K562 (cell line): Measurements from ENCODE around the gene ZNF740. TPM values are rescaled to one million over a fixed set of nuclear protein-coding genes. Genes with fewer than 3 reads are reported as not detected.

Source experiments
- ATAC-seq: fragments of 200-7000 bp; cut with Tn5 transposase; 3 replicates; pipeline ENCODE4 v1.9.1; 2020; ENCODE audit warnings: moderate library complexity
- BruUV-seq: library from RNA; stranded (reverse); fragments of 400-500 nt; replicated peaks from 2 replicates; lab custom pipeline; 2021; lab: Mats Ljungman, UMichigan
- CTCF ChIA-PET: fragments of 300-600 bp; formaldehyde crosslinking; extraction: SDS; loops from one replicate; lab custom pipeline; 2021; ENCODE audit warnings: low intra/inter-chr PET ratio; lab: Yijun Ruan, JAX
- POLR2A ChIA-PET: fragments of 300-600, 350-650 bp; sonication (Branson Sonifier 250); formaldehyde crosslinking; extraction: SDS; loops from one replicate; lab custom pipeline; 2021; ENCODE audit warnings: antibody characterized with exemption, inconsistent platforms; lab: Yijun Ruan, JAX
- DNase-seq, 4 experiments: peaks; one replicate each; pipeline versions ENCODE4 v3.0.0 to v3.0.0-alpha.2; 2011 to 2018; ENCODE audit warnings: low spot score in 3 of 4, mixed read lengths in 3 of 4; ENCODE audit errors: extremely low read depth in 1 of 4
- FAIRE-seq: peaks from 2 replicates; lab custom pipeline; 2011; peaks lifted over from hg19 to GRCh38; lab: Jason Lieb, UNC
- H2AFZ ChIP-seq: 2 replicates; pipeline ENCODE4 v1.6.0; 2011; ENCODE audit warnings: low read depth, low read length, control low read depth, inconsistent platforms
- H3K27ac ChIP-seq: fragments of 200-600 bp; 3 replicates; pipeline ENCODE4 v1.8.0; 2011; ENCODE audit warnings: low read depth, mild to moderate bottlenecking, control low read depth, inconsistent platforms, low read length, moderate library complexity, mixed read lengths; ENCODE audit errors: extremely low read depth
- H3K27me3 ChIP-seq, 2 experiments: fragments of 300-600 bp in 1 of 2; 2 replicates in 1 of 2; 3 replicates in 1 of 2; pipeline versions ENCODE4 v1.6.0 to v1.8.0; 2011; ENCODE audit warnings: inconsistent platforms in 2 of 2, low read length in 2 of 2, mild to moderate bottlenecking in 1 of 2, mixed read lengths in 1 of 2, moderate library complexity in 1 of 2; ENCODE audit not compliant: control insufficient read depth in 2 of 2, insufficient read depth in 2 of 2
- H3K36me3 ChIP-seq: fragments of 300-600 bp; 3 replicates; pipeline ENCODE4 v1.8.0; 2011; ENCODE audit warnings: mild to moderate bottlenecking, low read length, inconsistent platforms; ENCODE audit not compliant: control insufficient read depth, insufficient read depth
- H3K4me1 ChIP-seq, 2 experiments: fragments of 200-600 bp in 1 of 2; replicated peaks in 1 of 2; 2 replicates in 1 of 2; 3 replicates in 1 of 2; pipeline versions ENCODE4 v1.5.1 to v1.8.0; 2011; ENCODE audit warnings: inconsistent platforms in 2 of 2, low read length in 2 of 2, mild to moderate bottlenecking in 1 of 2, mixed read lengths in 1 of 2, moderate library complexity in 1 of 2; ENCODE audit not compliant: control insufficient read depth in 2 of 2, insufficient read depth in 2 of 2
- H3K4me2 ChIP-seq: 2 replicates; pipeline ENCODE4 v1.6.1; 2011; ENCODE audit warnings: low read length, control low read depth, inconsistent platforms, mixed read lengths; ENCODE audit not compliant: insufficient read depth
- H3K4me3 ChIP-seq: fragments of 200-600 bp; sonication (generic), shearing (Covaris generic); 2 replicates; pipeline ENCODE4 v1.5.1; 2016; ENCODE audit warnings: control low read depth, inconsistent platforms
- H3K79me2 ChIP-seq: fragments of 200-600 bp; 3 replicates; pipeline ENCODE4 v1.8.0; 2011; ENCODE audit warnings: low read length, inconsistent platforms; ENCODE audit not compliant: control insufficient read depth, insufficient read depth
- H3K9ac ChIP-seq, 2 experiments: 2 replicates each; pipeline versions ENCODE4 v1.6.0 to v1.6.1; 2011; ENCODE audit warnings: low read depth in 2 of 2, low read length in 2 of 2, control low read depth in 1 of 2, inconsistent platforms in 1 of 2, mild to moderate bottlenecking in 1 of 2, mixed read lengths in 1 of 2; ENCODE audit not compliant: insufficient read depth in 1 of 2
- H3K9me1 ChIP-seq: one replicate; pipeline ENCODE4 v1.6.0; 2011; ENCODE audit warnings: inconsistent platforms, mild to moderate bottlenecking, low read length, moderate library complexity; ENCODE audit not compliant: control insufficient read depth, insufficient read depth
- H3K9me3 ChIP-seq: replicated peaks from 2 replicates; pipeline ENCODE4 v1.5.1; 2011; ENCODE audit warnings: low read depth, low read length, inconsistent platforms; ENCODE audit not compliant: control insufficient read depth, insufficient read depth
- H4K20me1 ChIP-seq: replicated peaks from 2 replicates; pipeline ENCODE4 v1.6.1; 2011; ENCODE audit warnings: low read length, inconsistent platforms, mixed read lengths; ENCODE audit not compliant: control insufficient read depth, insufficient read depth
- CHD1 ChIP-seq: fragments of 200-600 bp; sonication (generic); IDR thresholded peaks from one replicate; pipeline ENCODE4 v1.6.1; 2012; ENCODE audit warnings: mild to moderate bottlenecking, moderate library complexity, low read length, inconsistent platforms
- MAFG ChIP-seq: fragments of 450-650 bp; conservative IDR thresholded peaks from 2 replicates; pipeline ENCODE4 v1.6.1; 2016; ENCODE audit warnings: missing genetic modification characterization, missing compliant biosample characterization
- SAP30 ChIP-seq: fragments of 200-600 bp; sonication (generic); IDR thresholded peaks from 2 replicates; pipeline ENCODE4 v1.6.1; 2012; ENCODE audit warnings: borderline replicate concordance, low read depth, mild to moderate bottlenecking, moderate library complexity, low read length, control low read depth, inconsistent platforms; ENCODE audit not compliant: insufficient read depth, poor library complexity, severe bottlenecking
- TSC22D4 ChIP-seq: fragments of 450-650 bp; IDR thresholded peaks from 2 replicates; pipeline ENCODE4 v1.6.1; 2016; ENCODE audit warnings: missing genetic modification characterization, missing biosample characterization, control low read depth
- ZNF133 ChIP-seq: fragments of 250-450 bp; sonication (Bioruptor Pico); IDR thresholded peaks from 2 replicates; pipeline ENCODE4 v1.4.0; 2020; ENCODE audit warnings: mild to moderate bottlenecking
- WGBS: fragments of 100-300 bp; shearing (Covaris generic); methylation state at CpG from one replicate; pipeline ENCODE4 v1.1.6; 2016; ENCODE audit warnings: low coverage, mixed read lengths; ENCODE audit not compliant: insufficient coverage; ENCODE audit errors: missing lambda C conversion rate; 5-methylcytosine and 5-hydroxymethylcytosine counted together
- in situ Hi-C: fragments of 300-500 bp; cut with MboI; formaldehyde crosslinking; loops from 4 replicates; pipeline ENCODE4 v1.15.0; 2018; ENCODE audit warnings: inconsistent platforms, mixed read lengths
- intact Hi-C: fragments of 100-400 bp; cut with micrococcal nuclease; formaldehyde crosslinking; loops from 2 replicates; pipeline ENCODE4 v1.14.2; 2022
- polyA plus RNA-seq, 8 experiments: library from polyadenylated mRNA; depleted of rRNA in 4 of 8; stranded (reverse) in 5 of 8; unstranded in 3 of 8; fragments of >200 nt; fragmentation: Nextera tagmentation in 2 of 8; fragmentation: Illumina TruSeq in 1 of 8; extraction: Ambion mirVana in 2 of 8; extraction: Trizol in 1 of 8; gene quantifications; 2 replicates each; pipeline versions ENCODE4 v1.2.1 to v1.2.3, GENCODE V29; 2011 to 2014; ENCODE audit warnings: inconsistent platforms in 1 of 8, missing spikeins in 1 of 8
- total RNA-seq, 7 experiments: library from RNA; depleted of rRNA in 6 of 7; stranded (reverse); fragments of >200 nt in 6 of 7; fragmentation: Illumina TruSeq in 2 of 7; extraction: Trizol in 2 of 7; gene quantifications; 2 replicates each; pipeline versions ENCODE4 v1.2.1 to v1.2.3, GENCODE V29; 2011 to 2021; ENCODE audit warnings: low replicate concordance in 1 of 7
- TF ChIP-seq, protein P1 (sequence below): fragments of 450-650 bp; IDR thresholded peaks from 2 replicates; pipeline ENCODE4 v1.7.0; 2016; ENCODE audit warnings: borderline replicate concordance

Gene ZNF740
- total and polyA plus RNA-seq, 9 of the 15 experiments (the other 6 are each of a cell fraction or from before 2014, with no cell fraction given): 0.57 to 46.4 (median 18.6) TPM

DNA sequence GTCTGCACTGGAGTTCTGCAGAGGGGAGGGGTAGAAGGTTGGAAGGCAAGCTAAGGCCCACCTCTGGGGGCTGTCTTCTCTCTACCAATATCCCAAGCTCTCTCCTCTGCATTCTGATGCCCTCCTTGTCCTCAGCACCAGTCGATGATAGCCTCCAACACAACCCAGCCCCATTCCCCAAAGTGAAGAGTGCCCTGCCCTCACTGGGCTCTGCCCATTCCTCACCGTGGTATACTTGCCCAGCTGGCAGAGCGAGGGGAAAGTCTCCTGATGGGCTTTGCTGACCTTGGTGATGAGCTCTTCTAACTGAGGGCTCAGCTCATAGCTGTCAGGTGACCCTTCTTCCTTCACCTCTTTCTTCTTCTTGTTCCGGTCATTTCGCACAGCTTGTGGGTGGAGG is 33.7 kb downstream of the ZNF740 start:
- Histone ChIP-seq H3K9me3 (no peaks in the 10 kb centered on the region), H3K79me2 (peaks cover 18% of the 10 kb centered on the region), H3K4me3 (no peak overlapping the region), H3K9me1 (no peaks in the 10 kb centered on the region), H4K20me1 (no peaks in the 10 kb centered on the region), H2AFZ (no peak overlapping the region), H3K4me2 (no peak overlapping the region), H3K36me3 (peaks cover 40% of the 10 kb centered on the region), H3K9ac (no peak overlapping the region), H3K4me1 (peaks cover 16 to 41% of the 10 kb centered on the region in 2 experiments), H3K27ac (no peak overlapping the region), H3K27me3 (no peaks in the 10 kb centered on the region)
- DNase-seq (no peak), ATAC-seq (no peak), FAIRE-seq (no peak)
- intact Hi-C loops (no loop called here), in situ Hi-C loops (loop anchor here (5.0 kb wide), 1 partner anchor 73 kb away; no protein-coding TSS in a partner anchor)
- CTCF ChIA-PET: interaction anchor here (0.7 to 4.5 kb wide), 5 partner anchors 37 to 131 kb away, joined by 3 to 41 read pairs (median 4); partner anchors contain the start of gene ESPL1
- POLR2A ChIA-PET: interaction anchor here (0.6 to 2.1 kb wide), 8 partner anchors 29 to 107 kb away, joined by 3 to 6 read pairs (median 4); partner anchors contain the start of genes CSAD, PFDN5 and ZNF740
- TF ChIP-seq ZNF133 (CRISPR knock-in tag): no peak
- BruUV-seq: no TSS peak
- 83% methylated on average over 5 of the region's 5 CpGs for WGBS

DNA sequence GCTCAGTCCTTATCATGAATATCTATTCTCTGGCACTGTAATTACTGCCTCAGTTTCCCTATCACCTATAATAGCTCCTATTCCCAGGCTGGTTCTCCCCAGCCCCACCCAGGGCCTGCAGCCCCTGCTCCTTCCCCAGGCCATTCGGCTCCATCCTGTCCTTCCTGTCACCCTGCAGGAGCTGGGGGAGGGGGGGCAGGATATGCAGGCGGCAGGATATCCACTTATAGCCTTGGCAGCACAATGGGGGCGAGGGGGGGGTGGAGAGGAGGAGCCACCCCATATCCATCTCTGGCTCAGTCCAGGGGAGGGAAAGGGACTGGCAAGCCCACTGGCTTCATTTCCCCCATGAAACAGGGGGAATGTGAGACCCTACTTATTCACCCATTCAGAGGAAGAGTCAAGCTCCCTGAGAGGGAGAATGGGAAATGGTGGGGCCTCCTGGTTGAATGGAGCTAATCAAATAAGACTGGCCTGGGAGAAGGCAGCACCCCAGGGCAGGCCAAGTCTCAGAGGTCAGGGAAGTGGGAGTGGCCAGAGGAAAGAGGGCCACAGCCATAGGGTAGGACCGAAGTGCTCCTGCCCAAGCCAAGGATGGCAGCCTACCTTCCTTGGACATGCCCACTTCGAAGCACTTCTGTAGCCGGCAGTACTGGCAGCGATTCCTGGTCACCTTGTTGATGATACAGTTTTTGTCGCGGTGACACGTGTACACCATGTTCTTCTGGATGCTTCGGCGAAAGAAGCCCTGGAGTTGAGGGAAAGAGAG is 34.3 kb downstream of the ZNF740 start:
- peak overlapping the region in 1 of 2 experiments; percentile 11; a peak in 1 of 4 replicates for H3K9ac ChIP-seq
- peaks cover 40% of the 10 kb centered on the region for H3K36me3 ChIP-seq
- DNase-seq (no peak), FAIRE-seq (no peak), ATAC-seq (no peak)
- H3K27ac ChIP-seq: no peak overlapping the region
- no peak overlapping the region for H3K4me3 ChIP-seq
- BruUV-seq: no TSS peak
- ChIA-PET POLR2A (interaction anchor here (0.7 to 2.1 kb wide), 7 partner anchors 28 to 80 kb away, joined by 3 to 6 read pairs (median 4); partner anchors contain the start of genes CSAD, PFDN5 and ZNF740), CTCF (interaction anchor here (0.9 to 4.5 kb wide), 3 partner anchors 36 to 106 kb away, joined by 3 to 41 read pairs (median 10); a partner anchor contains a TSS)
- in situ Hi-C loops (loop anchor here (5.0 kb wide), 1 partner anchor 72 kb away; no protein-coding TSS in a partner anchor), intact Hi-C loops (no loop called here)
- H3K4me2 ChIP-seq: no peak overlapping the region
- TF ChIP-seq SAP30: no peak
- TF ChIP-seq TSC22D4 (tag): no peak
- TF ChIP-seq MAFG (tag): no peak
- TF ChIP-seq CHD1: no peak
- TF ChIP-seq, protein P1, sequence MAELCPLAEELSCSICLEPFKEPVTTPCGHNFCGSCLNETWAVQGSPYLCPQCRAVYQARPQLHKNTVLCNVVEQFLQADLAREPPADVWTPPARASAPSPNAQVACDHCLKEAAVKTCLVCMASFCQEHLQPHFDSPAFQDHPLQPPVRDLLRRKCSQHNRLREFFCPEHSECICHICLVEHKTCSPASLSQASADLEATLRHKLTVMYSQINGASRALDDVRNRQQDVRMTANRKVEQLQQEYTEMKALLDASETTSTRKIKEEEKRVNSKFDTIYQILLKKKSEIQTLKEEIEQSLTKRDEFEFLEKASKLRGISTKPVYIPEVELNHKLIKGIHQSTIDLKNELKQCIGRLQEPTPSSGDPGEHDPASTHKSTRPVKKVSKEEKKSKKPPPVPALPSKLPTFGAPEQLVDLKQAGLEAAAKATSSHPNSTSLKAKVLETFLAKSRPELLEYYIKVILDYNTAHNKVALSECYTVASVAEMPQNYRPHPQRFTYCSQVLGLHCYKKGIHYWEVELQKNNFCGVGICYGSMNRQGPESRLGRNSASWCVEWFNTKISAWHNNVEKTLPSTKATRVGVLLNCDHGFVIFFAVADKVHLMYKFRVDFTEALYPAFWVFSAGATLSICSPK: no peak
- no peak overlapping the region for H2AFZ ChIP-seq
- no peaks in the 10 kb centered on the region for H3K27me3 ChIP-seq
- H4K20me1 ChIP-seq: no peaks in the 10 kb centered on the region
- H3K4me1 ChIP-seq: peaks cover 19 to 47% of the 10 kb centered on the region in 2 experiments
- no peaks in the 10 kb centered on the region for H3K9me3 ChIP-seq
- 75% methylated on average over 11 of the region's 12 CpGs for WGBS
- peaks cover 24% of the 10 kb centered on the region for H3K79me2 ChIP-seq
- H3K9me1 ChIP-seq: no peaks in the 10 kb centered on the region
